NCI-H187 (cell line): ENCODE data around the gene ITGA11.
A peak's percentile ranks its signal among the peaks of the same experiment; 100 is the strongest.

Experiments
- DNase-seq, 2 experiments: peaks; one replicate each; lab custom pipeline; 2025; lab: John Stamatoyannopoulos, UW

ITGA11 gene

DNA sequence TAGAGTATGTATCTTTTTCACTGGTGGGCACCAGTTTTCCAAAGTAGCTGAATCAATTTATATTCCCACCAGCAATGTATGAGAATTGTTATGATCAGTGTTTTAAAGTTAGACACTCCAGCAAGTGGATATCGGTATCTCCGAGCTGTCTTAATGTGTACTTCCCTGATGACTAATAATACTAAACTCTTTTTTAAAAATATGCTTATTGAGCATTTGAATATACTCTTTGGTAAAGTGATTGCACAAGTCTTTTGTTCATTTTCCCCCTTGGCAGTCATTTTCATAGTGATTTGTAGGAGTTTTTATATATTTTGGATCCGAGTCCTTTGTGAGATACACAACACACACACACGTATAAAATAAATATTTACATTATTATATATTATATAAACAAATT, 166.9 kb downstream of the ITGA11 start:
- no peak for DNase-seq

DNA sequence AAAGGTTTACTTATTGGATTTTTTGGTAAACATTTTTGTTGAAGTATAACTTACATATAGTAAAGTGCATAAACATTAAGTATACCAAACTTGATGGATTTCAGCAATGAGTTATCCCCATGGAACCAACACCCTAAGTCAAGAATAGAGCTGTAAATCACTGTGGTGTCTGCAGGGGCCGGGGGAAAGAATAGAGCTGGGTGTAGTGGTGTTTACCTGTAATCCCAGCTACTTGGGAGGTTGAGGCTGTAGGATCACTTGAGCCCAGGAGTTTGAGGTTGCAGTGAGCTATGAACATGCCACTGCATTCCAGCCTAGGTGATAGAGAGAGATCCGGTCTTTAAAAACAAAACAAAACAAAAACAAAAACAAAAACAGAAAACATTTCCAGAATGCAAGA, 167.7 kb downstream of the ITGA11 start:
- no peak for DNase-seq

DNA sequence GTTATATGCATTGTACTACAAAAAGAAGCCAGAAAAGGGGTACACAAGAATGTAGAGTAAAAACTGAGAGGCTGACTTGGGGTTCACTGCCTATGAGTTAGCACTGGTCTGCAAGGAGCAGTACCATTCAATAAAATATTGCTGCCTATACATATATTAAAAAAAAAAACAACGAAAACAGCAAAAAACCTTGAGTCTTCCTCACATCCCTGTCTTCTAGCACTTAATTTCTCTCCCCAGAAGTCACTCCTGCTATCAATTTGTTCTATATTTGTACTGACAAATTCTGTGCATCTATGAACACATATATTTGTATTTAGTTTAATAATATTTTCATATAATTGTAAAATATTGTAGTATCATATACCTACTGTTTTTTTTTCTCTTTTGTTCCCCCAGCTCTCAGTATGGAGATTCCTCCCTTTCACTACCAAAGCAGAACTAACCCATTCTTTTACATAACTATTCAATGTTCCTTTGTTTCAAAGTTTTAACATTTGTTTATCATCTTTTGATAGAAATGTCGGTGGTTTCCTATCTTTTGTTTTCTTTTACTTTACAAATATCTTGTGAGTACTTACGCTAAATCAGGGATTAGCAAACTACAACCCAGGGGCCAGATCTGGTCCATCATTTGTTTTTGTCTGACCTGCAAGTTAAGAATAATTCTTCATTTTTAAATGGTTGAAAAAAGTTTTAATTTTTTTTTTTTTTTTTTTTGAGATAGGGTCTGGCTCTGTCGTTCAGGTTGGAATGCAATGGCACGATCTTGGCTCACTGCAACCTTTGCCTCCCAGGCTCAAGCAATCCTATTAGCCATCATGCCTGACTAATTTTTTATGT, 169.2 kb downstream of the ITGA11 start:
- no peak for DNase-seq

DNA sequence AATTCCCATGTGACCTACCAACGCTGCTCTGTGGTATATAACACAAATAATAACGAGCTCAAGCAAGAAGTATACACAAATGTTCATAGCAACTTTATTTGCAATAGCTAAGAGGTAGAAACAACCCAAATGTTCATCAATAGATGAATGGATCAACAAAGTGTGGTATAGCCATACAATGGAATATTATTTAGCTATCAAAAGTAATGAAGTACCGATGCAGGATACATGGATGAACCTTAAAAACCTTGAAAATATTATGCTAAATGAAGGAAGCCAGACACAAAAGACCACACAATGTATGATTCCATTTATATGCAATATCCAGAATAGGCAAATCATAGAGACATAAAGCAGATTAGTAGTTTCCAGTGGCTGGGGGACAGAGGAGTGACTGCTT, 170.0 kb downstream of the ITGA11 start:
- DNase-seq, result no peak

DNA sequence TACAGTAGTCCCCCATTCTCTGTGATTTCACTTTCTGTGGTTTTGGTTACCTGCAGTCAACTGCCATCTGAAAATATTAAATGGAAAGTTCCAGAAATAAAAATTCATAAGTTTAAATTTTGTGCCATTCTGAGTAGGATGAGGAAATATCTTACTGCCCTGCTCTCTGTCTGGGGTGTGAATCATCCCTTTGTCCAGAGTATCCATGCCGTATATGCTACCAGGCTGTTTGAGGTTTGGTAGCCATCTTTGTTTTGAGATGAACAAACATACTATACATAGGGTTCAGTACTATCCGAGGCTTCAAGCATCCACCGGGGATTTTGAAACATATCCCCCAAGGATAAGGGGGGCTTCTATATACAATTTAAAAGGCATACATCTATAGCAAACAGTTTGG, 170.7 kb downstream of the ITGA11 start:
- DNase-seq, result no peak

DNA sequence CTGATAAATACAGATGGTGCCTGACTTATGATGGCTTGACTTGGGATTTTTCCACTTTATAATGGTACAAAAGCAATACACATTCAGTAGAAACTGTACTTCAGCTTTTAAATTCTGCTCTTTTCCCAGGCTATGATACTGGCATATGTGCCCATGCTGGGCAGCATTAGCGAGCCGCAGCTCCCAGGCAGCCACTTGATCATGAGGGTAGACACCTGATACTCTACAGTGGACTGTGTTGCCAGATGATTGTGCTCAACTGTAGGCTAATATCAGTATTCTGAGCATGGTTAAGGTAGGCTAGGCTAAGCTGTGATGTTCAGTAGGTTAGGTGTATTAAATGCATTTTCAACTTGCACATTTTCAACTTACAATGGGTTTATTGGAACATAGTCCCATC, 172.1 kb downstream of the ITGA11 start:
- no peak for DNase-seq

DNA sequence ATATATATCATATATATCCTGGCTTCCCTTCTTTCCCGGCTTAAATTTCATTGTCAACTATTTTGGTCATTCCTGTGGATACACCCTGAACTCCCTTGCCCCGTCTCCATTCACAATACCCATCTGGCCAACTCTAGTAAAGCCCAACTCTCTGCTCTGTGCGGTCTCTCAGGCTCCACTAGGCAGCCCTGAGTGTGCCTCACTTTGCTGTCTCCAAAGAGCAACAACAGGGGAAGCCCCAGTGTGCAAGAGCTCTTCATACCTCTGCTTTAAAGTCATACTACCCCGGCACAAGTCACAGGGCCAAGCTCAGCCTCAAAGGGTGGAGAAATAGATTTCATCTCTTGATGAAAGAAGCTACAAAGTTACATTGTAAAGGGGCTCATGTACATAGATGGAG, 173.3 kb downstream of the ITGA11 start:
- no peak for DNase-seq

DNA sequence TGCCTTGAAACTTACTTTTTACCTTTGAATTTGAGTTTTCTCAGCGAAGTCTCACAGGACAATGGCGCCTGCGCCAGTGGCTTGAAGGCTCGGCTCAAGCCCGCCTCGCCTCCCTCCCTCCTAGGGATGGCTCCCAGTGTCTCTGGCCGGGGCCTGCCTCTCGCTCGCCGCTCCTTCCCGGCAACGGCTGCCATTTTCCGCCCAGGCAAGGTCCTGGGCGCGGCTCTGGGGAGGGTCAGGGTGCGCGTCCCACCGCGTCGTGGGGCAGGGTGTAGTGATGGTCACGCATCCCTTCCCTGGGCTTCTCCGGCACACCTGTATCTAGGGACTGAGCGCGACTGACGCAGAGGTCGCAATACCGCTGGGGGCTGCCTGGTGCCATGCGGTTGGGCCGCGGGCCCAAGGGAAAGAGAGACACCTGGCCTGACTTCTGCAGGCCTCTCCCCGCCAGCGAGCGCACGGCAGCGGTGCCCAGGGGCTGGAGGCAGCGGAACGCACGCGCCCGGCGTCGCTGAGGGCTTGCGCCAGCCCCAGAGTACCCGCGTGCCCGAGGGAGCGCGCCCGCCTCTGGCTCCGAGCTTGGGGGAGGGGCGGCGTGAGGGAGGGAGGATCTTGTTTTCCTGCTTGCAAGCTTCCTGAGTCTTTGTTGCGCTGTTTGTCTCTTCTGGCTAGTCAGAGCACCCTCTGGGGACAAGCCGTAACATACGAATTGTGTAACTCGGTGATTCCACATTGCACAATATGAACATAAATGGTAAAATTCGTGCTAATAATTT, 175.1 kb downstream of the ITGA11 start:
- DNase-seq, result peak; percentile 52 to 64

DNA sequence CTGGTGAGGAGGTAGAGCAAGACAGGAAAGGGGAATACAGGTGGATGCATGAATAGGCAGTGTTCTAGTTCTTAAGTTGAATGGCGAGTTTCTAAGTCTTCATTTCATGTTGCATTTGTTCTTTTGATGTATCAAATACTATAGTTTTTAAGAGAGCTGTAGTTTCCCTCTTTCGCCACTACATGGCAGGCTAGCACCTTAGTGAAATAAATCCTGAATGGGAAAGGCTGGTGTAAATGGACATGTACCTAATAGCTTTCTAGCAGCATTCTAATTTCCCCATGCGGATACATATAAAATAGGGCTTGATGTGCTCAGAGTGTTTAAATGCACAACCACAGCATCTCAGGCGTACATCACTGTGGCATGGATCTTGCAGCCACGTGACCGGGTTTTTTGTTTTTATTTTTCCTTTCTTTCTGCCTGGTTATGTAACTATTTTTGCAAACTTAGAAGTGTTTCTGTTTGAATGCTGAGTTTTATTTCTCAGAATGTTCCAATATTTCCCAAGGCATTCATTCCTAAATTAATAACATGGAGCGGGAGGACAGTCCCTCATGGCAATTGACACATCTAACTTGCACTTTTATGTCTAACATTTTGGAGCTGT, 178.9 kb downstream of the ITGA11 start:
- DNase-seq, result peak in 1 of 2 experiments; percentile 59

DNA sequence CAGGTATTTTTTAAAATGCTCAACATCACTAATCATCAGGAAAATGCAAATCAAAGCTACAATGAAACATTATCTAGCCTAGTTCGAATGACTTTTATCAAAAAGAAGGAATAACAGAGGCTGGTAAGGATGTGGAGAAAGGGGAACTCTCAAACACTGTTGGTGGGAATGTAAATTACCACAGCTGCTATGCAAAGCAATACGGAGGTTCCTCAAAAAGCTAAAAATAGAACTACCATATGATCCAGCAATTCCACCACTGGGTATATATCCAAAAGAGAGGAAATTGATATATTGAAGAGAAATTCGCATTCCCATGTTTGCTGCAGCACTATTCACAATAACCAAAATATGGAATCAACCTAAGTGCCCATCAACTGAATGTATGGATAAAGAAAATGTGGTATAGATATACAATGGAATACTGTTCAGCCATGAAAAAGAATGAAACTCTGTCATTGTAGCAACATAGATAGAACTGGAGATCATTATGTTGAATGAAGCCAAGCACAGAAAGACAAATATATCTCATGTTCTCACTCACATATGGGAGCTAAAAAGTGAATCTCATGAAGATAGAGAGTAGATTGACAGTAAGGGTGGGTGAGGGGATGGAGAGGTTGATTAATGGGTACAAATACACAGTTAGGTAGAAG, 182.8 kb downstream of the ITGA11 start:
- no peak for DNase-seq
